Activated CD4-positive, alpha-beta memory T cell treated with anti-CD3 and anti-CD28 coated beads for 36 hours (primary cell): ENCODE data around the gene DHRSX. TPM values are rescaled to one million over a fixed set of nuclear protein-coding genes. Genes with fewer than 3 reads are reported as not detected.

Source experiments
- CTCF ChIA-PET: fragments of 350-600 bp; sonication (Branson Sonifier 250); formaldehyde crosslinking; loops from one replicate; lab custom pipeline; 2021; ENCODE audit warnings: antibody characterized with exemption, inconsistent platforms; lab: Charles Lee
- POLR2A ChIA-PET: fragments of 350-600 bp; sonication (Branson Sonifier 250); formaldehyde crosslinking; loops from one replicate; lab custom pipeline; 2021; ENCODE audit warnings: antibody characterized with exemption; lab: Charles Lee
- DNase-seq: peaks from one replicate; pipeline ENCODE4 v3.0.0-alpha.2; 2020
- H3K27ac Mint-ChIP-seq: one replicate; pipeline ENCODE4 v1.8.0; 2021; ENCODE audit warnings: mixed read lengths
- H3K27me3 Mint-ChIP-seq: one replicate; pipeline ENCODE4 v1.8.0; 2021; ENCODE audit warnings: mixed read lengths
- H3K36me3 Mint-ChIP-seq: one replicate; pipeline ENCODE4 v1.8.0; 2021; ENCODE audit warnings: mixed read lengths
- H3K4me1 Mint-ChIP-seq: one replicate; pipeline ENCODE4 v1.8.0; 2021; ENCODE audit warnings: low read depth, mixed read lengths
- H3K4me3 Mint-ChIP-seq: one replicate; pipeline ENCODE4 v1.8.0; 2021; ENCODE audit warnings: mild to moderate bottlenecking, mixed read lengths
- H3K9me3 Mint-ChIP-seq: one replicate; pipeline ENCODE4 v1.8.0; 2021; ENCODE audit warnings: mixed read lengths
- intact Hi-C: fragments of 100-400 bp; cut with micrococcal nuclease; formaldehyde crosslinking; loops from one replicate; pipeline ENCODE4 v1.15.1; 2023
- total RNA-seq, 2 experiments: library from RNA; stranded (reverse); gene quantifications; one replicate each; pipeline ENCODE4 v1.2.3, GENCODE V29; 2021

DHRSX gene
- total RNA-seq, 2 experiments from 2014 or later = 20.7 to 21.3 TPM

- ChIA-PET POLR2A (no interaction called here), CTCF (no interaction called here)
- Mint-ChIP-seq H3K4me3 (no peak overlapping the region), H3K36me3 (peaks cover 17% of the 10 kb centered on the region), H3K9me3 (peaks cover 2% of the 10 kb centered on the region), H3K27ac (no peak overlapping the region), H3K4me1 (no peaks in the 10 kb centered on the region), H3K27me3 (no peaks in the 10 kb centered on the region)
- no peak for DNase-seq
- intact Hi-C loops = no loop called here
These were observed 83.7 kb downstream of the DHRSX start for GRCh38 chrX:2416851-2417604.

DNA sequence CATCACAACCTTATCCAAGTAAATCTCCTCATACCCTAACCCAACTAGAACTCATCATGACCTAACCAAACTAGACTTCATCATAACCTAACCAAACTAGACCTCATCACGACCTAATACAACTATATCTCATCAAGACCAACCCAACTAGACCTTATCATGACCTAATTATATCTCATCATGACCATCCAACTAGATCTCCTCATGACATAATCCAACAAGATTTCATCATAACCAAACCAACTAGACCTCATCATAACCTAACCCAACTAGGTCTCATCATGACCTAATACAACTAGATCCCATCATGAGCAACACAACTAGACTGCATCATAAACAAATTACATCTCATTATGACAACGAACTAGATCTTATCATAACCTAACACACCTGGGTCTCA is 86.4 kb downstream of the DHRSX start:
- H3K27ac Mint-ChIP-seq = no peak overlapping the region
- H3K36me3 Mint-ChIP-seq = peaks cover 7% of the 10 kb centered on the region
- CTCF ChIA-PET = no interaction called here
- no peaks in the 10 kb centered on the region for H3K27me3 Mint-ChIP-seq
- POLR2A ChIA-PET = no interaction called here
- DNase-seq = no peak
- no peak overlapping the region for H3K4me3 Mint-ChIP-seq
- intact Hi-C loops = no loop called here
- H3K9me3 Mint-ChIP-seq = peaks cover 2% of the 10 kb centered on the region
- H3K4me1 Mint-ChIP-seq = no peaks in the 10 kb centered on the region

DNA sequence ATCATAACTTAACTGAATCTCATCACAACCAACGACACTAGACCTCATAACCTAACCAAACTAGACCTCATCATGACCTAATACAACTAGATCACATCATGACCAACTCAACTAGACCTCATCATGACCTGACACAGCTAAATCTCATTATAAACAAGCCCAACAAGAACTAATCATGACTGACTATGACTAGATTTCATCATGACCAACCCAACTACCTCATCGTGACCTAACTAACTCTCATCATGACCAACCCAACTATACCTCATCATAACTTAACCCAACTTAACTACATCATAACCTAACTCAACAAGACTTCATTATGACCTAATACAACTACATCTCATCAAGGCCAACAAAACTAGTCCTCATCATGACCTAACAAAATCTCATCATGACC is 86.8 kb downstream of the DHRSX start:
- H3K27me3 Mint-ChIP-seq = no peaks in the 10 kb centered on the region
- no peak overlapping the region for H3K4me3 Mint-ChIP-seq
- peaks cover 10% of the 10 kb centered on the region for H3K36me3 Mint-ChIP-seq

GRCh38 chrX:2412131-2412530 is 88.6 kb downstream of the DHRSX start:
- no peaks in the 10 kb centered on the region for H3K4me1 Mint-ChIP-seq
- ChIA-PET POLR2A (no interaction called here), CTCF (no interaction called here)
- no peak overlapping the region for H3K27ac Mint-ChIP-seq
- no peaks in the 10 kb centered on the region for H3K27me3 Mint-ChIP-seq
- no peak overlapping the region for H3K4me3 Mint-ChIP-seq
- intact Hi-C loops = no loop called here
- H3K9me3 Mint-ChIP-seq = peaks cover 6% of the 10 kb centered on the region
- no peak for DNase-seq
- peaks cover 27% of the 10 kb centered on the region for H3K36me3 Mint-ChIP-seq

More for the DNA sequence above, 86.8 kb downstream of the DHRSX start:
- intact Hi-C loops = no loop called here
- DNase-seq = no peak
- ChIA-PET POLR2A (no interaction called here), CTCF (no interaction called here)
- H3K9me3 Mint-ChIP-seq = peaks cover 2% of the 10 kb centered on the region
- H3K27ac Mint-ChIP-seq = no peak overlapping the region
- no peaks in the 10 kb centered on the region for H3K4me1 Mint-ChIP-seq

DNA sequence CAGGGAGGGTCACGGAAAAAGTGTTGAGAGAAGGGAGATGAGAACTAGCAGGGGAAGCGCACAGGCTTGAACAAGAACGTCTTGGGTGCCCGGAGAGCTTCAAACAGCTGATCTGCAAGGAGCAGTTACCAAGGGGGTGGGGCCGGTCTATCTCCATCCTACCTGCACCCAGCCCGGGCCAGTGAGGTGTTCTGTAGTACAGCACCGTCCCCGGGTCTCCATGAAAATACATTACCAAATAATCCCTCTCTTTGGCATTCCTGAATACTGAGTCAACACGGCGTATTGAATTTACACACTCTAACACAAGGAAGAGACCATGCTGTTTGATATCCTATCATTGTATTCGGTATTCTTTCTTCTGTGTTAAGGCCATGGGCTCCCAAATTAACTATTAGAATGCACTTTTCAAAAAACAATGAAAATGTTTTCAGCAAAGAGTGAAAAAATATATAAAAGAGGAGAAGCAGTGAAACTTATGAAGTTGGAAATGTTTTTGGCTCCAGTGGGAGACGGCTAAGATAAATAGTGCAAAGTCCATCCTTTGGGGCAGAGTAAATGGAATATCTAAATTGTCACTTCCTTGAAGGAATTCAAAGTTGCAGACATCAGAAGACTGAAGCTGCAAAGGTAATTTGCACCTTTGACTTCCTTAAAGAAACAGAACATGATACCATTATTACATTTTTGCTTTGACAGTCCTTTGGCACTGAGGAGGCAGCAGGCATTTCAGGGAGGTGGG is 90.3 kb downstream of the DHRSX start:
- H3K36me3 Mint-ChIP-seq = peaks cover 37% of the 10 kb centered on the region
- ChIA-PET POLR2A (no interaction called here), CTCF (no interaction called here)
- H3K27ac Mint-ChIP-seq = no peak overlapping the region
- intact Hi-C loops = no loop called here
- H3K4me3 Mint-ChIP-seq = no peak overlapping the region
- DNase-seq = no peak
- no peaks in the 10 kb centered on the region for H3K4me1 Mint-ChIP-seq
- no peaks in the 10 kb centered on the region for H3K27me3 Mint-ChIP-seq
- peaks cover 11% of the 10 kb centered on the region for H3K9me3 Mint-ChIP-seq

DNA sequence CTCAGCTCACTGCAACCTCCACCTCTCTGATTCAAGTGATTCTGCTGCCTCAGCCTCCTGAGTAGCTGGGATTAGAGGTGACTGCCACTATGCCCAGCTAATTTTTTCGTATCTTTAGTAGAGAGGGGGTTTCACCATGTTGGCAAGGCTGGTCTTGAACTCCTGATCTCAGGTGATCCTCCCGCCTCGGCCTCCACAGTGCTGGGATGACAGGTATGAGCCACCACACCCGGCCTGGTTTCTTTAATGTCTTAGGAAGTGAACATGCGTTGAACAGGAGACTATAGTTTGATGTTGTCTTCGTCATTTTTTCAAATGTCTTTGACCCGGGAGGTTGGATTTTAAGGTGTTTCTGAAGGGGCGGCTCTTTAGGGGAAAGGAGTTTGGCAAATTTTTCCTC is 91.0 kb downstream of the DHRSX start:
- H3K36me3 Mint-ChIP-seq = peaks cover 37% of the 10 kb centered on the region
- no peaks in the 10 kb centered on the region for H3K27me3 Mint-ChIP-seq
- ChIA-PET CTCF (no interaction called here), POLR2A (no interaction called here)
- no peak overlapping the region for H3K27ac Mint-ChIP-seq
- no peaks in the 10 kb centered on the region for H3K4me1 Mint-ChIP-seq
- no peak overlapping the region for H3K4me3 Mint-ChIP-seq
- DNase-seq = no peak
- H3K9me3 Mint-ChIP-seq = peaks cover 11% of the 10 kb centered on the region
- intact Hi-C loops = no loop called here

DNA sequence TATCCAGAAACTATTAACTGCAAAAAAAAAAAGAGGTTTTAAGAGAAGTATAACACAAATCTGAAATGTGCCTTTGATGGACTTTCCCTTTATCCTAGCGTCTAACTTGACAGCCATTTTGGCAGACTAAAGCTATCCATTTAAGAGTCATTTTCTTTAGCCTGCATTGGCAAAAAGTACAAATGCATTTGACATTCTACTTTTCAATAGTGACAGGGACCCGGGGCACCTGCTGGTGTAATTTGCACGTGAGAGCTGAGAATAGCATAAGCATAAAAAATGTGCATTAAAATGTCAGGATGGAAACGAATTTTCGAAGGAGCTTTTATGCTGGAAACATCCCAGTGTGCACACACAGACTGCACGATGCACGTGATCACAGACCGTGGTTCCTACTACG is 91.9 kb downstream of the DHRSX start:
- no peaks in the 10 kb centered on the region for H3K27me3 Mint-ChIP-seq
- H3K4me3 Mint-ChIP-seq = no peak overlapping the region

GRCh38 chrX:2406891-2407518 is 93.8 kb downstream of the DHRSX start:
- H3K4me1 Mint-ChIP-seq = no peaks in the 10 kb centered on the region
- peaks cover 11% of the 10 kb centered on the region for H3K9me3 Mint-ChIP-seq
- CTCF ChIA-PET = no interaction called here
- peaks cover 46% of the 10 kb centered on the region for H3K36me3 Mint-ChIP-seq
- no peak overlapping the region for H3K4me3 Mint-ChIP-seq
- H3K27me3 Mint-ChIP-seq = no peaks in the 10 kb centered on the region
- no peak for DNase-seq
- POLR2A ChIA-PET = no interaction called here
- H3K27ac Mint-ChIP-seq = no peak overlapping the region
- intact Hi-C loops = no loop called here

More for the DNA sequence above, 91.9 kb downstream of the DHRSX start:
- ChIA-PET CTCF (no interaction called here), POLR2A (no interaction called here)
- intact Hi-C loops = no loop called here
- Mint-ChIP-seq H3K9me3 (peaks cover 11% of the 10 kb centered on the region), H3K27ac (no peak overlapping the region), H3K4me1 (no peaks in the 10 kb centered on the region), H3K36me3 (peaks cover 39% of the 10 kb centered on the region)
- no peak for DNase-seq

DNA sequence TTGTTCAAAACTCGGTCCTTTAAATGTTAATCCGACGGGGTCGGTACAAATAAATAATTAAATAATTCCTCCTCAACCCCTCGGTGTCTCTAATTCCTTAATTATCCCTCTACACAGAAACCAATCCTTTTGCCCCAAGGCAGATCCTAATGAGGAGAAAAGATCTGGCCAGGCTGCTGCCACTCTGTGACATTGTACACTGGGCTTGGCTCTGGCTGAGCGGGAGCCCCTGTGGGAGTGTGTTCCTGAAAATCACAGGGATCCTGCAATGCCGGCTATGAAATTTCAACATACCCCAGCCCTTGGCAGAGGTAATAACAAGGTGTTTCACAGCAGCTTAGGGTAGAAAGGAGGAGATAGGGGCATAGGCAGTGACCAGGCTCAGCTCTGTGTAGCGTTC is 96.0 kb downstream of the DHRSX start:
- H3K27me3 Mint-ChIP-seq = no peaks in the 10 kb centered on the region
- no peak overlapping the region for H3K27ac Mint-ChIP-seq
- no peak for DNase-seq
- POLR2A ChIA-PET = no interaction called here
- CTCF ChIA-PET = no interaction called here
- H3K4me3 Mint-ChIP-seq = no peak overlapping the region
- peaks cover 47% of the 10 kb centered on the region for H3K36me3 Mint-ChIP-seq
- intact Hi-C loops = no loop called here
- H3K4me1 Mint-ChIP-seq = no peaks in the 10 kb centered on the region
- peaks cover 11% of the 10 kb centered on the region for H3K9me3 Mint-ChIP-seq

DNA sequence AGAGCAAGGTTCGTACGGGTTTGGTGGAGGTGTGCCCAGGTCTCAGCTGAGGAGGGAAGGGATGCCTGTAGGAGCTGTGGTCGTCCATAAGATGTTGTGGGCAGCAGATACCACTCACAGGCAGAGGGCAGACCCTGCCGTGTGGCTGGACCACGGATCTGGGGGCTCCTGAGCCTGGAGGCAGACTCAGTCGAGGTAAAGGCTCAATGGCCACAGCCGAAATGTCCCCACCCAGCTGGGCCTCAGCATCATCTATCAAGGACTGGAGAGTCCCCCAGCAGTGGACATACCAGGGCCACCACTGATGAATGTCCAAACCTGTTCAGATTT is 98.5 kb downstream of the DHRSX start:
- Mint-ChIP-seq H3K9me3 (peaks cover 6% of the 10 kb centered on the region), H3K27me3 (no peaks in the 10 kb centered on the region), H3K36me3 (peaks cover 28% of the 10 kb centered on the region), H3K27ac (no peak overlapping the region), H3K4me1 (no peaks in the 10 kb centered on the region), H3K4me3 (no peak overlapping the region)
- POLR2A ChIA-PET = no interaction called here
- no peak for DNase-seq
- CTCF ChIA-PET = no interaction called here
- intact Hi-C loops = no loop called here

DNA sequence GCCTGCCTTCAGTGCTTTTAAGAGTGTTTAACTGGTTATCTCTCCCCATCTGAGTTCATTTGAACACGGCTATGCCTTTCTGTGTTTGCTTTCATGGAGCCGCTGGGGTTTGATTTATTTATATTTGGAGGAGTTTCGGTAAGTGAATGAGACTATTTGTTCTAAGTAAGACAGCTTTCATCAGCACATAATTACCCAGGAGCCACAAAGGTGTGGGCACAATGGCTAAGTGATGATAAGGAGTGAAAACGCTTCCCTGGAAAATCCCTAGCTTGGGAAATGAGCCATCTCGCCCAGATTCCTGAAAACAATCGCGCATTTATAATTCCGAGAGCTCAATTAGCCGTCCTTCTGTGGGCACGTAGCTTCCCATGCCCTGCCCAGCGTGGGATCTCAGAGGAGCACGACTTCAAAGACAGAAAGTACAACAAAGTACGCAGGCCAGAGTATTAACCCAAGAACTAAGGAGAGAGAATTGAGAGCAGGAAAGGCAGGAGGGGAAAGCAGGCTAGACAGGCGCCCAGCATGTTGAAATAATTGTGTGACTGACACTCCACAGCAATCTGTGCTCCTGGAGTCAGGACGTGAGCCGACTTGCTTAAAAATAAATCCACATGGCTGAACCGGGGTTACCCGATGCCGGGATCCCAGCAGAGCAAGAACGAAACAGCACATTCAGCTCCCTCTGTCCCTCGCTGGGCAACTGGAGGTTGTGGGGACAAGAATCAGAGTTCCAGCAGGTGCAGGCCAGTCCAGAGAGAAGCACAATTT is 99.0 kb downstream of the DHRSX start:
- Mint-ChIP-seq H3K9me3 (peaks cover 2% of the 10 kb centered on the region), H3K4me3 (no peak overlapping the region), H3K27me3 (no peaks in the 10 kb centered on the region), H3K36me3 (peaks cover 22% of the 10 kb centered on the region), H3K27ac (no peak overlapping the region), H3K4me1 (no peaks in the 10 kb centered on the region)
- ChIA-PET CTCF (no interaction called here), POLR2A (no interaction called here)
- intact Hi-C loops = no loop called here
- DNase-seq = no peak

DNA sequence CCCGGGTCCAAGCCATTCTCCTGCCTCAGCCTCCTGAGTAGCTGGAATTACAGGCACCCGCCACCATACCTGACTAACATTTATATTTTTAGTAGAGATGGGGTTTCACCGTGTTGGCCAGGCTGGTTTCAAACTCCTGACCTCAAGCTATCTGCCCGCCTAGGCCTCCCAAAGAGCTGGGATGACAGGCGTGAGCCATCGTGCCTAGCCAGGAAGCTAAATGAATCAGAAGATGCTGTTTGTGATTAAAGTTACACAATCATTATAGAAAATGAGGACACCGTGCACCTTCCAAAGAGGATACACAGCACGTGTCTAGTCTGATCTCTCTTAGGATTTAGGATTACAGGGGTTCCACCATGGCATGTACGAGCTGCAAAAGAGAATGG is 99.6 kb downstream of the DHRSX start:
- POLR2A ChIA-PET = no interaction called here
- no peaks in the 10 kb centered on the region for H3K27me3 Mint-ChIP-seq
- H3K9me3 Mint-ChIP-seq = no peaks in the 10 kb centered on the region
- DNase-seq = no peak
- H3K27ac Mint-ChIP-seq = no peak overlapping the region
- H3K4me1 Mint-ChIP-seq = no peaks in the 10 kb centered on the region
- CTCF ChIA-PET = no interaction called here
- no peak overlapping the region for H3K4me3 Mint-ChIP-seq
- intact Hi-C loops = no loop called here
- H3K36me3 Mint-ChIP-seq = peaks cover 19% of the 10 kb centered on the region
